Measurements from ENCODE around the gene ZNF235.

- TF ChIP-seq TOX (CRISPR knock-in tag; IDR thresholded peaks at IDR 0.05; ENCODE audit: borderline replicate concordance) (no peak), PATZ1 (CRISPR knock-in tag; IDR thresholded peaks at IDR 0.05; ENCODE audit: borderline replicate concordance) (no peak), TSHZ2 (CRISPR knock-in tag; IDR thresholded peaks at IDR 0.05) (no peak), ZNF70 (CRISPR knock-in tag; IDR thresholded peaks at IDR 0.05) (no peak), ZNF565 (CRISPR knock-in tag; conservative IDR thresholded peaks at IDR 0.05; ENCODE audit: low read depth) (no peak), TCF4 (CRISPR knock-in tag; IDR thresholded peaks at IDR 0.05; ENCODE audit: borderline replicate concordance) (no peak), ZNF8 (CRISPR knock-in tag; IDR thresholded peaks at IDR 0.05) (no peak), ESRRG (CRISPR knock-in tag; IDR thresholded peaks at IDR 0.05) (no peak), SNAI2 (CRISPR knock-in tag; IDR thresholded peaks at IDR 0.05) (no peak), ZFP3 (CRISPR knock-in tag; IDR thresholded peaks at IDR 0.05) (no peak), OSR1 (CRISPR knock-in tag; IDR thresholded peaks at IDR 0.05) (no peak), ISL1 (CRISPR knock-in tag; IDR thresholded peaks at IDR 0.05) (no peak)
Measured at GRCh38 chr19:44344255-44344654, 39.4 kb upstream of the ZNF235 start.

Measured in SK-N-SH treated with all-trans-retinoic acid at 6 μM for 48 hours (cell line).